Thyroid gland (tissue), 4 donors: ENCODE data around the gene FSIP1. TPM values are rescaled to one million over a fixed set of nuclear protein-coding genes. Genes with fewer than 3 reads are reported as not detected.

Experiments used
- DNase-seq, 2 donors: peaks; one replicate each; pipeline ENCODE4 v3.0.0-alpha.2; 2019
- H3K27ac ChIP-seq, 3 donors: fragments of 200-600 bp; sonication (generic); 1 replicate in 2 of 3; 2 replicates in 1 of 3; pipeline ENCODE4 v1.5.1; 2016 to 2019; ENCODE audit warnings: mild to moderate bottlenecking in 1 of 3, moderate library complexity in 1 of 3
- H3K27me3 ChIP-seq: fragments of 200-600 bp; sonication (generic); one replicate; pipeline ENCODE4 v1.5.1; 2019
- H3K36me3 ChIP-seq, 2 donors: fragments of 200-600 bp; sonication (generic); one replicate each; pipeline ENCODE4 v1.5.1; 2016 to 2019
- H3K4me1 ChIP-seq, 2 donors: fragments of 200-600 bp; sonication (generic); one replicate each; pipeline ENCODE4 v1.5.1; 2017 to 2019
- H3K4me3 ChIP-seq, 3 donors: fragments of 200-600 bp; sonication (generic); replicated peaks in 1 of 3; 1 replicate in 2 of 3; 2 replicates in 1 of 3; pipeline ENCODE4 v1.5.1; 2016; ENCODE audit warnings: mild to moderate bottlenecking in 1 of 3
- H3K9me3 ChIP-seq: fragments of 200-600 bp; sonication (generic); one replicate; pipeline ENCODE4 v1.5.1; 2017
- POLR2A ChIP-seq, 2 donors: fragments of 450-650 bp; IDR thresholded peaks; one replicate each; pipeline ENCODE4 v1.6.1; 2017; ENCODE audit warnings: antibody characterized with exemption in 2 of 2, mild to moderate bottlenecking in 2 of 2, moderate library complexity in 1 of 2
- whole genome bisulfite sequencing, 2 donors: methylation state at CpG; one replicate each; pipeline ENCODE4 v1.1.5; 2017; 5-methylcytosine and 5-hydroxymethylcytosine counted together
- intact Hi-C: fragments of 100-400 bp; cut with DNase I; formaldehyde crosslinking; loops from one replicate; pipeline ENCODE4 v1.15.1; 2023
- total RNA-seq, 4 donors: library from RNA; depleted of rRNA; stranded (reverse); fragments of >200 nt; gene quantifications; one replicate each; pipeline ENCODE4 v1.2.3, GENCODE V29; 2016
- TF ChIP-seq, protein P1 (sequence below), 6 experiments: fragments of 200-600 bp in 3 of 6; fragments of 450-650 bp in 3 of 6; sonication (generic) in 3 of 6; IDR thresholded peaks; one replicate each; pipeline ENCODE4 v1.5.1; 2016 to 2019; ENCODE audit warnings: antibody characterized with exemption in 6 of 6, mild to moderate bottlenecking in 2 of 6, inconsistent platforms in 1 of 6, moderate library complexity in 1 of 6

The FSIP1 gene
- total RNA-seq, 4 donors from 2014 or later: 0.94 to 2.5 (median 1.5) TPM

DNA sequence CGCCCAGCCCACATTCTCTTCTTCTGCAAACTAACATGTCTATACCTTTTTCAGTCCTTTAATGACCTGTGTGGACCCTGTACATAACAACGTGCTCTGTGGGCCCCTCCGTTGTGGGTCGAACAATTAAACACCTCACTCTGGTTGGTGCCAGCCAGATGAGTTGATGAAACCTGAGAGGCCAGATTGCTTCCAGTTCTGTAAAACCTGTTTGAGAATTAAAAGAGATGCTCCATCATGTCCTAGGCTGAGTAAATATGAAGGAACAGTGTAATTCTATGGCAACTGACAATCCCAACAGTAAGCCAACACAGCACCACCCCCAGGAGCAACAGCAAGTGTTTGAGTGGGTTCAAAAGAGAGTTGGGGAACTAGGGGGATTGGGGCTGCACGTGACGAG, 207.5 kb downstream of the FSIP1 start:
- no peak for DNase-seq
- H3K4me3 ChIP-seq: no peak overlapping the region
- no peak overlapping the region for H3K27ac ChIP-seq
- intact Hi-C loops: no loop called here
- TF ChIP-seq POLR2A (IDR thresholded peaks at IDR 0.05): no peak
- TF ChIP-seq, protein P1, sequence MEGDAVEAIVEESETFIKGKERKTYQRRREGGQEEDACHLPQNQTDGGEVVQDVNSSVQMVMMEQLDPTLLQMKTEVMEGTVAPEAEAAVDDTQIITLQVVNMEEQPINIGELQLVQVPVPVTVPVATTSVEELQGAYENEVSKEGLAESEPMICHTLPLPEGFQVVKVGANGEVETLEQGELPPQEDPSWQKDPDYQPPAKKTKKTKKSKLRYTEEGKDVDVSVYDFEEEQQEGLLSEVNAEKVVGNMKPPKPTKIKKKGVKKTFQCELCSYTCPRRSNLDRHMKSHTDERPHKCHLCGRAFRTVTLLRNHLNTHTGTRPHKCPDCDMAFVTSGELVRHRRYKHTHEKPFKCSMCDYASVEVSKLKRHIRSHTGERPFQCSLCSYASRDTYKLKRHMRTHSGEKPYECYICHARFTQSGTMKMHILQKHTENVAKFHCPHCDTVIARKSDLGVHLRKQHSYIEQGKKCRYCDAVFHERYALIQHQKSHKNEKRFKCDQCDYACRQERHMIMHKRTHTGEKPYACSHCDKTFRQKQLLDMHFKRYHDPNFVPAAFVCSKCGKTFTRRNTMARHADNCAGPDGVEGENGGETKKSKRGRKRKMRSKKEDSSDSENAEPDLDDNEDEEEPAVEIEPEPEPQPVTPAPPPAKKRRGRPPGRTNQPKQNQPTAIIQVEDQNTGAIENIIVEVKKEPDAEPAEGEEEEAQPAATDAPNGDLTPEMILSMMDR (IDR thresholded peaks at IDR 0.05): no peak
- WGBS, 2 donors: 95 to 97% methylated on average over 6 of the region's 6 CpGs
- peaks cover 0 to 8% of the 10 kb centered on the region in 2 donors for H3K4me1 ChIP-seq
- H3K36me3 ChIP-seq: no peaks in the 10 kb centered on the region
- H3K27me3 ChIP-seq: no peaks in the 10 kb centered on the region
- H3K9me3 ChIP-seq: no peaks in the 10 kb centered on the region

DNA sequence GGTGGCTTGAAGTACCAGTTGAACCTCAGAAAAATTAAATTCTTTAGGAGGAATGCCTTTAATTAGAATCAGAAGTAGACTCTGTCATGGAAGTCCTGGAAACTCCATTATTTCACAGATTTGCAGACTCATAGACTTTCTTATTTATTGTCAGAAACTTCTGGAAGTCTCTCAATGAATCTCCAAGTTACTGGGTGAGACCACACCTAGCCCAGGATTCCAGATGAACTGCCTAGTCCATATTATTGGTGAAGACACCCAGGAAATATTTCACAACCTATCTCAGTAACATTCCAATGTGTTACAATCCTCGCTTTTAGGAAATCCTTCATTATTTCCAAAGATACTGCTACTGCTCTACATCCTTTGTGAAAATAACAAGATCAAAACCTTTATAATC, 208.2 kb downstream of the FSIP1 start:
- 93 to 95% methylated on average over 1 of the region's 1 CpG for WGBS, 2 donors
- Histone ChIP-seq H3K9me3 (no peaks in the 10 kb centered on the region), H3K4me3 (no peak overlapping the region), H3K27ac (no peak overlapping the region), H3K36me3 (no peaks in the 10 kb centered on the region), H3K4me1 (peaks cover 0 to 8% of the 10 kb centered on the region in 2 donors), H3K27me3 (no peaks in the 10 kb centered on the region)
- TF ChIP-seq POLR2A (IDR thresholded peaks at IDR 0.05): no peak
- no peak for DNase-seq
- intact Hi-C loops: loop anchor here (5.0 kb wide), 1 partner anchor 762 kb away; no protein-coding TSS in a partner anchor

DNA sequence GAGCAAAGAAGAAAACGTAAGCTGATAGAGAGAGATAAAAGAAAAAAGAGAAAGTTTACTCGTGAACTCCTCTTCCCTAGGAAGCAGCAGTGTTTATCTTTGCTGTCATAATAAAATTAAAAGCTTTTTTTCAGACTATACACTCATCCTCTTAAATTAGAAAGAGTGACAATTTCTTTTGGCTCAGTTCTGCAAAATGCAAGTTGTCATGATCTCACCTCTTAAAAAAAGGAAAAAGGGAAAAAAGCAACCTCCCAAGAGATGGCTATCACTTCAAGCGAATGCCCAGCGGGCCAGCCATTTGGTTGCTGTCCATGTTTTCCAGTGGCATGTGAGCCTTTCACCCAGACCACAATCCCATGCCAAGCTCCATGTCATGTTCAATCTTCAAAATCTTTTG, 208.8 kb downstream of the FSIP1 start:
- DNase-seq: no peak
- Histone ChIP-seq H3K27ac (no peak overlapping the region), H3K4me1 (peaks cover 0 to 2% of the 10 kb centered on the region in 2 donors), H3K36me3 (no peaks in the 10 kb centered on the region), H3K27me3 (no peaks in the 10 kb centered on the region), H3K9me3 (no peaks in the 10 kb centered on the region), H3K4me3 (no peak overlapping the region)
- TF ChIP-seq, protein P1 (IDR thresholded peaks at IDR 0.05): no peak
- no peak for TF ChIP-seq POLR2A (IDR thresholded peaks at IDR 0.05)
- intact Hi-C loops: loop anchor here (5.0 kb wide), 1 partner anchor 762 kb away; no protein-coding TSS in a partner anchor
- WGBS, 2 donors: 76 to 81% methylated on average over 4 of the region's 4 CpGs

DNA sequence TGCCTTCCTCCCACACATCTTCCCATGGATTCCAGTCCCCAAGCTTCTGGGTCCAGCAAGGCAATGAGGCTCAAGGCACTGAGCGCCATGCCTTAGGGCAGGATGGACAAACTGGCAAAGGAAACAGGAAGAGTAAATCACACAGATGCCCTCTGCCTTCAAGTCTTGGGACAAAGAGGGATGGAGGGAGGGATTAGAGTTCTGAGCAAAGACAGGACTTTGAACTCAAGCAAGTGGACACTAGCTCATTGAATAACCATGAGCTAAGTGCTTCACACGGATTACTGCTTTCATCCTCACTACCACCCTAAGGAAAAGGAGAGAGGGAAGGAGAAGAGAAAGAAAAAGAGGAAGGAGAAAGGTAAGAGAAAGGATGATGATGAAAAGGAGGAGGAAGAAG, 209.4 kb downstream of the FSIP1 start:
- no peaks in the 10 kb centered on the region for H3K9me3 ChIP-seq
- no peak overlapping the region for H3K27ac ChIP-seq
- intact Hi-C loops: loop anchor here (5.0 kb wide), 1 partner anchor 761 kb away; no protein-coding TSS in a partner anchor

DNA sequence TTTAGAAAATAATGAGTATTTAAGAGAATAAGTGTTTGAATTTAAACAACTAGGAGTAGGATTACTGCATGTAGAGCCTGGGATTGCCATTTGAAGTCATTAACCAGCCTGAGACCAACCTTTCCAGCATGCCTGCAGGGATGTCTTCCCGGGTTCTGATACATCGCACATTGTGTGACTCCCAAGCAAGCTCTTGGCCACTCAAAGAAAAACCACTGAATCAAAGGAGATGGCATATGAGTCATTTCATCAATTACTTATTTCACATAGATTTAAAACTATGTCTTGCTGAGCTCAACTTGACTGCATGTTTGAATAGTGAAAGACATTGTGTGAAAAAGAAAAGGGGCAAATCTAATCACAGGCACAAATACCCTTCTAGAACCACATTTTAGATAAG, 216.8 kb downstream of the FSIP1 start:
- Histone ChIP-seq H3K27ac (no peak overlapping the region), H3K4me1 (no peaks in the 10 kb centered on the region), H3K4me3 (no peak overlapping the region), H3K9me3 (no peaks in the 10 kb centered on the region), H3K36me3 (no peaks in the 10 kb centered on the region), H3K27me3 (no peaks in the 10 kb centered on the region)
- TF ChIP-seq, protein P1 (IDR thresholded peaks at IDR 0.05): no peak
- TF ChIP-seq POLR2A (IDR thresholded peaks at IDR 0.05): no peak
- WGBS, 2 donors: 95 to 96% methylated on average over 2 of the region's 2 CpGs
- intact Hi-C loops: no loop called here
- DNase-seq: no peak

More for the DNA sequence above, 209.4 kb downstream of the FSIP1 start:
- H3K4me3 ChIP-seq: no peak overlapping the region
- no peaks in the 10 kb centered on the region for H3K27me3 ChIP-seq
- no peaks in the 10 kb centered on the region for H3K4me1 ChIP-seq
- WGBS, 2 donors: 86 to 89% methylated on average over 2 of the region's 2 CpGs
- no peak for DNase-seq
- no peak for TF ChIP-seq POLR2A (IDR thresholded peaks at IDR 0.05)
- TF ChIP-seq, protein P1 (IDR thresholded peaks at IDR 0.05): no peak
- H3K36me3 ChIP-seq: no peaks in the 10 kb centered on the region
